Measurements from ENCODE around the gene TMOD3.

DNA sequence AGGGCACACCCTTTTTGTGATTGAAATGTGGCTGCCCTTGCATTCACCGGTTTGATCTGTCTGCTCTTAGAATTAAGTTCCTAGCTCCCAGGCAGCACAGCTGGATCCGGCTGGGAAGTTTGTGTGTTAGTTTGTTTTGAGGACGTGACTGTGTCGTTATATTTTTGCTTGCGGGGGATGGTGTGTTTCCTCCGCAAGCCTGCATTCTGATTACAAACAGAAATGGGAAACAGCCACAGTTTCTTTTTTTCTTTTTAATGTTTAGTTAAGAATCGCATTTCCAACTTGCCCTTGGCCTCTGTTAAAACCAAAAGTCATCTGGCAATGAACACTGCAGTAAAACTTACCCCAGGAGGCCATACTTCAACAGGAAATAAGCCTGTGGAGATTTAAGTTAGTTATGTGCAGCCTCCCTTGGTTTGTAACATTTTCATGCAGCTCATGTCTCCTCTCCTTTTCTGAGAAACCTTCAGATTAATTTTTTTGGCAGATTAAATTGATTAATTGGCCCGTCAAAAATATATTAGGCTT lies 888 bp downstream of the TMOD3 start:
- TF ChIP-seq, protein P1, sequence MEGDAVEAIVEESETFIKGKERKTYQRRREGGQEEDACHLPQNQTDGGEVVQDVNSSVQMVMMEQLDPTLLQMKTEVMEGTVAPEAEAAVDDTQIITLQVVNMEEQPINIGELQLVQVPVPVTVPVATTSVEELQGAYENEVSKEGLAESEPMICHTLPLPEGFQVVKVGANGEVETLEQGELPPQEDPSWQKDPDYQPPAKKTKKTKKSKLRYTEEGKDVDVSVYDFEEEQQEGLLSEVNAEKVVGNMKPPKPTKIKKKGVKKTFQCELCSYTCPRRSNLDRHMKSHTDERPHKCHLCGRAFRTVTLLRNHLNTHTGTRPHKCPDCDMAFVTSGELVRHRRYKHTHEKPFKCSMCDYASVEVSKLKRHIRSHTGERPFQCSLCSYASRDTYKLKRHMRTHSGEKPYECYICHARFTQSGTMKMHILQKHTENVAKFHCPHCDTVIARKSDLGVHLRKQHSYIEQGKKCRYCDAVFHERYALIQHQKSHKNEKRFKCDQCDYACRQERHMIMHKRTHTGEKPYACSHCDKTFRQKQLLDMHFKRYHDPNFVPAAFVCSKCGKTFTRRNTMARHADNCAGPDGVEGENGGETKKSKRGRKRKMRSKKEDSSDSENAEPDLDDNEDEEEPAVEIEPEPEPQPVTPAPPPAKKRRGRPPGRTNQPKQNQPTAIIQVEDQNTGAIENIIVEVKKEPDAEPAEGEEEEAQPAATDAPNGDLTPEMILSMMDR (IDR thresholded peaks at IDR 0.05), result no peak
- TF ChIP-seq EZH2 (IDR thresholded peaks at IDR 0.05), result no peak

Measured in neural progenitor cell (in vitro differentiated cells).